ENCODE results near the gene GPR160. TPM values are rescaled to one million over a fixed set of nuclear protein-coding genes. Genes with fewer than 3 reads are reported as not detected.

The GPR160 gene
- total RNA-seq, 4 donors from 2014 or later, result 0.88 to 4.5 (median 2.9) TPM

GRCh38 chr3:170056710-170057454, 19.1 kb downstream of the GPR160 start:
- no peaks in the 10 kb centered on the region for H3K27me3 ChIP-seq

GRCh38 chr3:170057550-170057949, 19.8 kb downstream of the GPR160 start:
- H3K4me1 ChIP-seq, result no peaks in the 10 kb centered on the region
- intact Hi-C loops (cut with DNase I), result no loop called here
- no peaks in the 10 kb centered on the region for H3K27me3 ChIP-seq

More at GRCh38 chr3:170056710-170057454, 19.1 kb downstream of the GPR160 start:
- Histone ChIP-seq H3K4me1 (no peaks in the 10 kb centered on the region), H3K27ac (no peak overlapping the region), H3K4me3 (no peak overlapping the region), H3K9me3 (no peaks in the 10 kb centered on the region), H3K36me3 (no peaks in the 10 kb centered on the region)
- no peak for TF ChIP-seq POLR2A (IDR thresholded peaks at IDR 0.05)
- no peak for TF ChIP-seq CTCF (IDR thresholded peaks at IDR 0.05)
- intact Hi-C loops (cut with DNase I), result no loop called here
- 76 to 81% methylated on average over 3 of the region's 3 CpGs for WGBS, 2 donors
- no peak for DNase-seq

GRCh38 chr3:170058127-170058526, 20.3 kb downstream of the GPR160 start:
- TF ChIP-seq CTCF (IDR thresholded peaks at IDR 0.05) (no peak), POLR2A (IDR thresholded peaks at IDR 0.05) (no peak)
- no peaks in the 10 kb centered on the region for H3K27me3 ChIP-seq
- H3K27ac ChIP-seq, result no peak overlapping the region
- no peak for DNase-seq
- H3K9me3 ChIP-seq, result no peaks in the 10 kb centered on the region
- H3K4me3 ChIP-seq, result no peak overlapping the region
- intact Hi-C loops (cut with DNase I), result no loop called here
- H3K36me3 ChIP-seq, result no peaks in the 10 kb centered on the region
- H3K4me1 ChIP-seq, result no peaks in the 10 kb centered on the region
- WGBS, 2 donors, result 57 to 59% methylated on average over 4 to 6 of the region's 6 CpGs

More at GRCh38 chr3:170057550-170057949, 19.8 kb downstream of the GPR160 start:
- no peaks in the 10 kb centered on the region for H3K36me3 ChIP-seq
- H3K4me3 ChIP-seq, result no peak overlapping the region
- no peaks in the 10 kb centered on the region for H3K9me3 ChIP-seq
- no peak overlapping the region for H3K27ac ChIP-seq
- DNase-seq, result no peak
- WGBS, 2 donors, result 75 to 94% methylated on average over 1 to 3 of the region's 3 CpGs
- TF ChIP-seq CTCF (IDR thresholded peaks at IDR 0.05) (no peak), POLR2A (IDR thresholded peaks at IDR 0.05) (no peak)

GRCh38 chr3:170059447-170059846, 21.7 kb downstream of the GPR160 start:
- 64% methylated on average over 1 of the region's 1 CpG for WGBS, 2 donors
- Histone ChIP-seq H3K27me3 (no peaks in the 10 kb centered on the region), H3K27ac (no peak overlapping the region), H3K36me3 (no peaks in the 10 kb centered on the region), H3K9me3 (no peaks in the 10 kb centered on the region), H3K4me1 (no peaks in the 10 kb centered on the region), H3K4me3 (no peak overlapping the region)
- no peak for DNase-seq
- intact Hi-C loops (cut with DNase I), result no loop called here
- TF ChIP-seq POLR2A (IDR thresholded peaks at IDR 0.05) (no peak), CTCF (IDR thresholded peaks at IDR 0.05) (no peak)

- DNase-seq, result no peak
- WGBS, 2 donors, result 93 to 98% methylated on average over 14 to 15 of the region's 20 CpGs
- H3K9me3 ChIP-seq, result no peaks in the 10 kb centered on the region
- H3K27ac ChIP-seq, result no peak overlapping the region
- TF ChIP-seq POLR2A (IDR thresholded peaks at IDR 0.05) (no peak), CTCF (IDR thresholded peaks at IDR 0.05) (no peak)
- H3K4me1 ChIP-seq, result no peaks in the 10 kb centered on the region
- H3K36me3 ChIP-seq, result no peaks in the 10 kb centered on the region
- intact Hi-C loops (cut with DNase I), result no loop called here
- H3K4me3 ChIP-seq, result no peak overlapping the region
- H3K27me3 ChIP-seq, result no peaks in the 10 kb centered on the region
Measured at GRCh38 chr3:170062068-170062467, 24.3 kb downstream of the GPR160 start.

Data from esophagus squamous epithelium (tissue), 5 donors.